Erythroblast (primary cell): ENCODE measurements around the gene IWS1.

Experiments
- GATA1 ChIP-seq: IDR thresholded peaks from 2 replicates; pipeline ENCODE4 v1.6.1; 2011; ENCODE audit warnings: low read depth, mild to moderate bottlenecking, control low read depth, low read length, moderate library complexity
- POLR2A ChIP-seq: IDR thresholded peaks from 2 replicates; pipeline ENCODE4 v1.6.1; 2011; ENCODE audit warnings: mild to moderate bottlenecking, low read length

- TF ChIP-seq POLR2A: peak; percentile 91
- TF ChIP-seq GATA1: no peak
These were observed at the start of gene IWS1 for GRCh38 chr2:127526132-127527000.
